Fibroblast of skin of right biceps (primary cell): ENCODE data around the gene FFAR3.
"Not testable (repeated sequence)": the region's sequence is repeated elsewhere in the genome, so short reads cannot be mapped to it uniquely, and the experiment has no call there.

Source experiments
- DNase-seq: peaks from one replicate; pipeline ENCODE4 v3.0.0-alpha.2; 2013

The FFAR3 gene

DNA sequence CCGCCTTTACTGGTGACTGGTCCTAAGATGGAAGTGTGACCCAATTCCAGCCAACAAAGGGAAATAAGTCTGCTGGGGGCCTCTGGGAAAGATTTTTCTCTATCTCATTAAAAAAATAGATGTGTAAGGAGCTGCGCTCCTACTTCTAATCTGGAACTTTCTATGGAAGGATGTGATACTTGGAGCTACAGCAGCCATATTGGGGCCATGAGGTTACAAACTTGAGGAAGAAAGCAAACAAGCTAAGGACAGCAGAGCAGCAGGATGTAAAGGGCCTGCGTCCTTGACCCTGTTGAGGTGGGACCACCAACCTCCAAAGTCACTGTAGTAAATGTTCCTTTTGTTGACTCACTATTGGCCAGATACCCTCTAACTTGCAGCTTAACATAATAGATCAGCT, 20.1 kb downstream of the FFAR3 start:
- DNase-seq = no peak

GRCh38 chr19:35379545-35379944, 21.3 kb downstream of the FFAR3 start:
- not testable (repeated sequence) for DNase-seq

- no peak for DNase-seq
Observed at GRCh38 chr19:35379992-35380391, 21.7 kb downstream of the FFAR3 start.

GRCh38 chr19:35380450-35381124, 22.3 kb downstream of the FFAR3 start:
- no peak for DNase-seq

- no peak for DNase-seq
Observed at GRCh38 chr19:35381318-35381717, 23.1 kb downstream of the FFAR3 start.

- no peak for DNase-seq
Observed at GRCh38 chr19:35381926-35382325, 23.7 kb downstream of the FFAR3 start.

DNA sequence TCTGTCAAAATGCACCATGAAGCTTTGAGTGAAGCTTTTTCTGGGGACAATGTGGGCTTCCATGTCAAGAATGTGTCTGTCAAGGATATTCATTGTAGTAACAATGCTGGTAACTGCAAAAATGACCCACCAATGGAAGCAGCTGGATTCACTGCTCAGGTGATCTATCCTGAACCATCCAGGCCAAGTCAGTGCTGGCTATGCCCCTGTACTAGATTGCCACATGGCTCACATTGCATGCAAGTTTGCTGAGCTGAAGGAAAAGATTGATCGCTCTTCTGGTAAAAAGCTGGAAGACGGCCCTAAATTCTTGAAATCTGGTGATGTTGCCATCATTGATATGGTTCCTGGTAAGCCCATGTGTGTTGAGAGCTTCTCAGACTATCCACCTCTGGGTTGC, 25.3 kb downstream of the FFAR3 start:
- DNase-seq = no peak

- no peak for DNase-seq
Observed at GRCh38 chr19:35388277-35389054, 30.2 kb downstream of the FFAR3 start.

DNA sequence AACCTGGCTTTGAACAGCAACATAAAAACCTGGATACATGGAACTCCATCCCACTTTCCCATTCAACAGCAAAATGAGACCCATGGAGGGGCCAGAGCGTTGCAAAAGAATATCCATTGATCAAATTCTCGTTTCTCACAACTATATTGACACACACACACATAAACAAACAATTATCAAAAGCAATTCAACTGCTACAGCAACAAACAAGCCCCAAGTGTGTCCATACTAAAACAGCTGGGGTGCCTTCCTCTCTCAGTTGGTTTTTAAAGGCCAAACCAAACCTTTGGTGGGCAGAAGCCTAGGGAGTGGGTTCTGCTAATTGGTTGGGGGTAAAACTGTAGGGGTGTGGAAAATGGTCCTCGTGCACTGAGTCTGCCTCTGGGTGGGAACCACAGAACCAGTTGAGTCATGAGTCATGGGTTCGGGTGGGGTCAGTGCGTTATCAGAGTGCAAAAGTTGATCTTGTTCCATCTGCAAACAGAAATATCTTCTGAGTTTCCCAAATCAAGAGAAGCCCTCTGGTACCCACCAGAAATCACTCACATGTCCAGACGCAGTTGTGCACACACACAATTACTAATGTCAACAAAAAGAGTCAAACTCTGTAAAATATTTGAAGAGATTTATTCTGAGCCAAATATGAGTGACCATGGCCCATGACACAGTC, 31.1 kb downstream of the FFAR3 start:
- DNase-seq = no peak

GRCh38 chr19:35392742-35393715, 34.8 kb downstream of the FFAR3 start:
- no peak for DNase-seq

DNA sequence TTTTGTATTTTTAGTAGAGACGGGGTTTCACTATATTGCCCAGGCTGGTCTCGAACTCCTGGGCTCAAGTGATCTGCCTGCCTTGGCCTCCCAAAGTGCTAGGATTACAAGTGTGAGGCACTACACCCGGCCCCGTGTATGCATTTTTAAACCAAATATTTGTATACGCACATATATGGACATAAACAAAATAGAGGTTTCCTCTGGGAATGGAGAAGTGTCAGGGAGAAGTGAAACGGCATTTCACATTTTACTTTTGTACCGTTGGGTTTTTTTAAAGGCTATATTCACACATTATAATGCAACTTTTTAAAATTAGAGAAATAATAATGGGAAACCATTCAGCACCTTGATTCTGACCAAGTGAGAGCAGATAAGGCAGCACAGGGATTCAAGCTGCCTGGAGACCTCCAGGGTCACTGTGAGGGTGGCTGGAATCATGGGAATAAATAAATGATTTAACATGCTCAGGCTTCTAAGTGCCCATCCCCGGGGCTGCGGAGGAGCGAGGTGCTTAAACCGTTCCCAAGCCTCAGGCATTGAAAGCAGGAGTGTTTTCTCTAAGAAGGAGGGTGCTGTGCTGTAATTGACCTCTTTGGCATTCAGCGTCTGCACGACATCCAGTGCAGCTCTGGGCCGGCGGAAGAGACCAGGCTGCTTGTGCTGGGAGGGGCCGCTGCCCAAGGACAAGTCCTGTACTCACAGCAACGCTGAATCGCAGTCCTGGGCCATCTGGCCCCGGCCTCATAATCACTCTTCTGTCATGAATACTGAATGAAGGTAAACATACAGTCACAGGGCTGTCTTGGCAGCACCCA, 37.3 kb downstream of the FFAR3 start:
- no peak for DNase-seq

GRCh38 chr19:35396240-35396885, 38.1 kb downstream of the FFAR3 start:
- DNase-seq = no peak

GRCh38 chr19:35397064-35397463, 38.8 kb downstream of the FFAR3 start:
- no peak for DNase-seq

- DNase-seq = no peak
Observed at GRCh38 chr19:35398570-35398969, 40.3 kb downstream of the FFAR3 start.

DNA sequence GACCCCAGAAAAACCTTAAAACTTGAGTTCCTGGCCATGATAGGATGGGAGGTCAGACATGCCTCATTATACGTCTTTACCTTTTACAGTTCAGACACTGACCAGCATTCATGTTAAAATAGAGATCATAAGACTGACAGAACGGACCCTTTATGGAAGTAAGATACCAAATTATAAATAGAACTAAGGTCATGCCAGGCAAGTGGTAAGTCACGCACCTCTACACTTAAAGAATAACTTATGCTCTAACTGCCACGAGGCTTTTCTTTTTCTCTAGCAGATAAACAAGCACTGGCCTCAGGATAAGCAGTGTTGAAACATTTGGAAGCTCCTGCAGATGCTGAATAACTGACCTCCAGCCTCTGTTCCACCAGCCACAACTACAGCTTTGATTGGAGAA, 41.0 kb downstream of the FFAR3 start:
- no peak for DNase-seq

DNA sequence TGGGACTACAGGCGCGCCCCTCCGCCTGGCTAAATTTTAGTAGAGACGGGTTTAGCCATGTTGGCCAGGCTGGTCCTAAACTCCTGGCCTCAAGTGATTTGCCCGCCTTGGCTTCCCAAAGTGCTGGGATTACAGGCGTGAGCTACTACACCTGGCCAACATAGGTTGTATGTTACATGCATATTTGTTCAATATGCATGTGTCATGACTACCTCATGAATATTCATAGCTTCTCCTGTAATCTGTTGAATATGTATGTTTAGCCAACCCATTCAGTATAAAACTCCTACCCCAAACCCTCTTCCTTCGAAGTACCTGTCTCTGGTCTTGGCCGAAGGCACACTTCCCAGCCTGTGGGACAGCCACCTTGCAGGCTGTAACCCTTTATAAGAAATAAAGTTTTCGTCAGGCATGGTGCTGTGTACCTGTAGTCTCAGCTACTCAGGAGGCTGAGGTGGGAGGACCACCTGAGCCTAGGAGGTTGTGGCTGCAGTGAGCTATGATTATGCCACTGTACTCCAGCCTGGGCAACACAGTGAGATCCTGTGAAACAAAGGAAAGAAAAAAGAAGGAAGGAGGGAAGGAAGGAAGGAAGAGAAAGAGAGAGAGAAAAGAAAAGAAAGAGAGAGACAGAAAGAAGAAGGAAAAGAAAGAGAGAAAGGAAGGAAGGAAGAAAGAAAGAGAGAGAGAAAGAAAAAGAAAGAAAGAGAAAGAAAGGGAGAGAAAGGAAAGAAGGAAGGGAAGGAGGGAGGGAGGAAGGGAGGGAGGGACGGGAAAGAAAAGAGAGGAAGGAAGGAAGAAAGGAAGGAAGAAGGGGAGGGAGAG, 41.9 kb downstream of the FFAR3 start:
- DNase-seq = no peak

- DNase-seq = no peak
Observed at GRCh38 chr19:35400773-35401100, 42.5 kb downstream of the FFAR3 start.

DNA sequence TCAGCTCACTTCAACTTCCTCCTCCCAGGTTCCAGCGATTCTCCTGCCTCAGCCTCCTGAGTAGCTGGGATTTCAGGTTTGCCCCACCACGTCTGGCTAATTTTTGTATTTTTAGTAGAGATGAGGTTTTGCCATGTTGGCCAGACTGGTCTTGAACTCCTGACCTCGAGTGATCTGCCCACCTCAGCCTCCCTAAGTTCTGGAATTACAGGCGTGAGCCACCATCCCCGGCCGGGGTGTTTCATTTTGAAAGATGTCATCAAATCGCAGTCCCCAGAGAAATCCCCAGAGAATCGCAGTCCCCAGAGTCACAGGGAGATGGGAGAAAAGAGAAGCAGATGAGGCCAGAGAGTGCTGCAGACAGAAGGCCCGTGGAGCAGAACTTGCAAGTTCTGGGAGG, 43.2 kb downstream of the FFAR3 start:
- DNase-seq = not testable (repeated sequence)

DNA sequence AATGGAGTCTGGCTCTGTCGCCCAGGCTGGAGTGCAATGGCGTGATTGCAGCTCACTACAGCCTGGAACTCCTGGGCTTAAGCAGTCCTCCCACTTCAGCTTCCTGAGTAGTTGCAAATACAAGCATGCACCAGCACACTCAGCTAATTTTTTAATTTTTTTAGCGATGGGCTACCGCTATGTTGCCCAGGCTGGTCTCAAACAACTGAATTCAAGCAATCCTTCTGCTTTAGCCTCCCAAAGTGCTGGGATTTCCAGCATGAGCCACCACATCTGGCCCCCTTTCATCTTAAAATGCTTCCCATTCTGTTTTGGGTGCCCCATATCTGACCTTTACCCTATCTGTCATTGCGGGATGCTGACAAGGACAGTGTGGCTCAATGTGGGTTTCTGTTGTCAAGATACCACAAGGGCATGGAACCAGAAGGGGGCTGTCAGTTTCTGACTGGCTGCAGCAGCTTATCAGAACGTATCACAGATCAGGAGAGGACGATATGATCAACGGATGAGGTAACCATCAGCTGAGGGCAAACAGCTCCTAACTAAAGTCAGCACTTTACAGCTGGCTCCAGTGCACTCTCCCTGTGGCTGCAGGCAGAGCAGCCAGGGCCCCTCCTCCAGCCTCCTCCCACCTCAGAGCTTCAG, 45.0 kb downstream of the FFAR3 start:
- DNase-seq = no peak
